K562 (cell line): ENCODE measurements around the gene RPS8. TPM values are rescaled to one million over a fixed set of nuclear protein-coding genes. Genes with fewer than 3 reads are reported as not detected.

Experiments used
- C11orf30 ChIP-seq: fragments of 450-650 bp; IDR thresholded peaks from 2 replicates; pipeline ENCODE4 v1.6.1; 2016; ENCODE audit warnings: low read depth, mild to moderate bottlenecking
- CBX2 ChIP-seq: fragments of 200-600 bp; sonication (generic); IDR thresholded peaks from one replicate; pipeline ENCODE4 v1.6.1; 2012; ENCODE audit warnings: mild to moderate bottlenecking, low read length, inconsistent platforms; ENCODE audit not compliant: insufficient read depth, poor library complexity, severe bottlenecking
- CHCHD3 ChIP-seq: fragments of 250-450 bp; sonication (Bioruptor Pico); IDR thresholded peaks from 2 replicates; pipeline ENCODE4 v2.1.2; 2022; ENCODE audit warnings: mild to moderate bottlenecking
- CREB3 ChIP-seq: fragments of 450-650 bp; conservative IDR thresholded peaks from 2 replicates; pipeline ENCODE4 v1.6.1; 2016; ENCODE audit warnings: missing genetic modification characterization, low read depth, mild to moderate bottlenecking, missing compliant biosample characterization, moderate library complexity
- CTCF ChIP-seq, 3 experiments: IDR thresholded peaks in 2 of 3; conservative IDR thresholded peaks in 1 of 3; 2 replicates each; pipeline ENCODE4 v1.5.1; 2011 to 2012; ENCODE audit warnings: low read length in 3 of 3, mild to moderate bottlenecking in 3 of 3, control low read depth in 2 of 3, improper control_type of control experiment in 1 of 3, inconsistent platforms in 1 of 3, low read depth in 1 of 3, mixed read lengths in 1 of 3, moderate library complexity in 1 of 3; ENCODE audit not compliant: insufficient read depth in 2 of 3
- DMBX1 ChIP-seq: fragments of 250-450 bp; sonication (Bioruptor Pico); IDR thresholded peaks from 2 replicates; pipeline ENCODE4 v1.8.0; 2022; ENCODE audit warnings: inconsistent platforms, mild to moderate bottlenecking, moderate library complexity, borderline replicate concordance
- DPF2 ChIP-seq: fragments of 450-650 bp; IDR thresholded peaks from 2 replicates; pipeline ENCODE4 v1.6.1; 2016
- ELF4 ChIP-seq: fragments of 450-650 bp; formaldehyde crosslinking; IDR thresholded peaks from 2 replicates; pipeline ENCODE4 v1.4.0; 2022; ENCODE audit warnings: missing genetic modification characterization
- HNRNPLL ChIP-seq: fragments of 200-400 bp; formaldehyde crosslinking; IDR thresholded peaks from 2 replicates; pipeline ENCODE4 v1.6.1; 2017; ENCODE audit warnings: low read length, low read depth, mild to moderate bottlenecking; ENCODE audit not compliant: poor library complexity, severe bottlenecking
- MCM2 ChIP-seq: fragments of 450-650 bp; IDR thresholded peaks from 2 replicates; pipeline ENCODE4 v1.6.1; 2017; ENCODE audit warnings: low read depth, mild to moderate bottlenecking
- NFXL1 ChIP-seq: fragments of 450-650 bp; formaldehyde crosslinking; IDR thresholded peaks from 2 replicates; pipeline ENCODE4 v1.4.0; 2021; ENCODE audit warnings: mild to moderate bottlenecking
- NR0B1 ChIP-seq: fragments of 450-650 bp; IDR thresholded peaks from one replicate; pipeline ENCODE4 v1.6.1; 2018; ENCODE audit warnings: mild to moderate bottlenecking, moderate library complexity; ENCODE audit not compliant: partially characterized antibody
- SMARCC2 ChIP-seq: fragments of 450-650 bp; IDR thresholded peaks from 2 replicates; pipeline ENCODE4 v1.6.1; 2017; ENCODE audit warnings: antibody characterized with exemption, moderate library complexity, mild to moderate bottlenecking, low read depth
- TCF15 ChIP-seq: fragments of 250-450 bp; sonication (Bioruptor Pico); IDR thresholded peaks from 2 replicates; pipeline ENCODE4 v1.8.0; 2022; ENCODE audit warnings: moderate library complexity, mild to moderate bottlenecking, inconsistent platforms
- TEAD2 ChIP-seq: fragments of 450-650 bp; IDR thresholded peaks from 2 replicates; pipeline ENCODE4 v1.6.1; 2016; ENCODE audit warnings: missing genetic modification characterization, control low read depth, missing compliant biosample characterization
- THRA ChIP-seq: fragments of 450-650 bp; IDR thresholded peaks from 2 replicates; pipeline ENCODE4 v1.6.1; 2017; ENCODE audit warnings: mild to moderate bottlenecking, moderate library complexity
- ZNF639 ChIP-seq, 2 experiments: fragments of 200-800 bp in 1 of 2; sonication (Bioruptor generic) in 1 of 2; sonication (generic) in 1 of 2; formaldehyde crosslinking in 1 of 2; IDR thresholded peaks in 1 of 2; conservative IDR thresholded peaks in 1 of 2; 2 replicates each; pipeline versions ENCODE4 v1.5.0 to v1.6.1; 2016 to 2020; ENCODE audit warnings: missing compliant biosample characterization in 1 of 2, missing genetic modification characterization in 1 of 2, missing genetic modification reagents in 1 of 2
- polyA plus RNA-seq, 8 experiments: library from polyadenylated mRNA; depleted of rRNA in 4 of 8; stranded (reverse) in 5 of 8; unstranded in 3 of 8; fragments of >200 nt; fragmentation: Nextera tagmentation in 2 of 8; fragmentation: Illumina TruSeq in 1 of 8; extraction: Ambion mirVana in 2 of 8; extraction: Trizol in 1 of 8; gene quantifications; 2 replicates each; pipeline versions ENCODE4 v1.2.1 to v1.2.3, GENCODE V29; 2011 to 2014; ENCODE audit warnings: inconsistent platforms in 1 of 8, missing spikeins in 1 of 8
- total RNA-seq, 7 experiments: library from RNA; depleted of rRNA in 6 of 7; stranded (reverse); fragments of >200 nt in 6 of 7; fragmentation: Illumina TruSeq in 2 of 7; extraction: Trizol in 2 of 7; gene quantifications; 2 replicates each; pipeline versions ENCODE4 v1.2.1 to v1.2.3, GENCODE V29; 2011 to 2021; ENCODE audit warnings: low replicate concordance in 1 of 7

RPS8 gene
- total and polyA plus RNA-seq, 9 of the 15 experiments (the other 6 are each of a cell fraction or from before 2014, with no cell fraction given): 2,431 to 4,168 (median 3,109) TPM

GRCh38 chr1:44807364-44808062, 32.2 kb downstream of the RPS8 start (continued):
- peak; percentile 87 for TF ChIP-seq DMBX1 (CRISPR knock-in tag)
- peak; percentile 53; the same call in 1 of the 2 replicates for TF ChIP-seq ELF4 (CRISPR knock-in tag)
- no peak for TF ChIP-seq THRA
- peak in 1 of 2 experiments; percentile 90; a peak in 2 of 4 replicates for TF ChIP-seq ZNF639 (CRISPR knock-in tag; conservative IDR thresholded peaks at IDR 0.05 in 1 of 2, IDR thresholded peaks at IDR 0.05 in 1 of 2)
- peak; percentile 95 for TF ChIP-seq HNRNPLL
- 0 out of 2 replicates have a peak, but pooled peaks have one; percentile 15 for TF ChIP-seq TEAD2
- peak; percentile 73; the same call in 1 of the 2 replicates for TF ChIP-seq NFXL1
- peak; percentile 41 for TF ChIP-seq SMARCC2
- TF ChIP-seq CHCHD3 (CRISPR knock-in tag): no peak
- TF ChIP-seq DPF2: peak; percentile 95
- peak; percentile 43 for TF ChIP-seq C11orf30
- peak in 1 of 3 experiments; percentile 0; a peak in 1 of 6 replicates for TF ChIP-seq CTCF (IDR thresholded peaks at IDR 0.05 in 2 of 3, conservative IDR thresholded peaks at IDR 0.05 in 1 of 3; ENCODE audit: insufficient read depth in 2 of 3, low read depth in 1 of 3, low read length in 3 of 3)
- TF ChIP-seq CREB3 (tag): peak; percentile 97
- TF ChIP-seq MCM2: no peak
- no peak for TF ChIP-seq CBX2
- TF ChIP-seq NR0B1: no peak
- TF ChIP-seq TCF15: no peak
